ENCODE measurements around the gene SASH1.

The SASH1 gene

GRCh38 chr6:148593813-148594170 is 251.2 kb downstream of the SASH1 start (continued):
- no peak for TF ChIP-seq ZNF629 (tag by site-specific recombination; IDR thresholded peaks at IDR 0.05)
- no peak for TF ChIP-seq ZNF10 (tag by site-specific recombination; IDR thresholded peaks at IDR 0.05)
- no peak for TF ChIP-seq KLF10 (tag by site-specific recombination; IDR thresholded peaks at IDR 0.05)
- no peak for TF ChIP-seq ZSCAN5A (tag by site-specific recombination; IDR thresholded peaks at IDR 0.05)
- TF ChIP-seq ZBTB49 (tag by site-specific recombination; IDR thresholded peaks at IDR 0.05; ENCODE audit: low read depth): no peak
- no peak for TF ChIP-seq ZNF776 (tag by site-specific recombination; IDR thresholded peaks at IDR 0.05; ENCODE audit: borderline replicate concordance)
- no peak for TF ChIP-seq ZNF155 (tag by site-specific recombination; IDR thresholded peaks at IDR 0.05)
- no peak for TF ChIP-seq HIC1 (tag by site-specific recombination; IDR thresholded peaks at IDR 0.05)
- no peak for TF ChIP-seq ZBTB26 (tag by site-specific recombination; optimal IDR thresholded peaks at IDR 0.05)
- no peak for TF ChIP-seq ZNF121 (tag by site-specific recombination; IDR thresholded peaks at IDR 0.05)
- no peak for TF ChIP-seq ZNF404 (tag by site-specific recombination; IDR thresholded peaks at IDR 0.05)
- TF ChIP-seq GFI1B (tag by site-specific recombination; IDR thresholded peaks at IDR 0.05): no peak

GRCh38 chr6:148595550-148595949 is 252.9 kb downstream of the SASH1 start:
- ChIA-PET POLR2A (no interaction called here), CTCF (interaction anchor here (0.5 to 1.0 kb wide), 2 partner anchors 16 to 49 kb away, joined by 3 to 5 read pairs; no protein-coding TSS in a partner anchor)
- Histone ChIP-seq H3K4me1 (ENCODE audit: control insufficient read depth, insufficient read depth, low read length) (no peaks in the 10 kb centered on the region), H3K36me3 (ENCODE audit: control insufficient read depth in 2 of 2, insufficient read depth in 1 of 2, low read length in 2 of 2) (no peaks in the 10 kb centered on the region), H3K9me3 (ENCODE audit: control insufficient read depth, insufficient read depth, low read depth, low read length) (no peaks in the 10 kb centered on the region), H3K4me3 (ENCODE audit: low read depth, low read length) (no peak overlapping the region), H3K27ac (ENCODE audit: extremely low read depth, low read depth, low read length) (no peak overlapping the region)
- TF ChIP-seq ZNF558 (tag by site-specific recombination; IDR thresholded peaks at IDR 0.05) (no peak), ZNF658 (tag by site-specific recombination; IDR thresholded peaks at IDR 0.05) (no peak), FEZF1 (tag by site-specific recombination; IDR thresholded peaks at IDR 0.05) (no peak), MZF1 (tag by site-specific recombination; IDR thresholded peaks at IDR 0.05; ENCODE audit: borderline replicate concordance) (no peak), ZNF549 (tag by site-specific recombination; IDR thresholded peaks at IDR 0.05) (no peak), KLF16 (tag by site-specific recombination; IDR thresholded peaks at IDR 0.05) (no peak), ZNF416 (tag by site-specific recombination; IDR thresholded peaks at IDR 0.05) (no peak), ZNF114 (tag by site-specific recombination; IDR thresholded peaks at IDR 0.05) (no peak), ZNF521 (tag by site-specific recombination; IDR thresholded peaks at IDR 0.05) (no peak), ZNF10 (tag by site-specific recombination; IDR thresholded peaks at IDR 0.05) (no peak), ZSCAN23 (tag by site-specific recombination; IDR thresholded peaks at IDR 0.05) (no peak), ZNF423 (tag by site-specific recombination; IDR thresholded peaks at IDR 0.05) (no peak), ZNF362 (tag by site-specific recombination; IDR thresholded peaks at IDR 0.05) (no peak), ZNF664 (tag by site-specific recombination; IDR thresholded peaks at IDR 0.05) (no peak), ZNF214 (tag by site-specific recombination; IDR thresholded peaks at IDR 0.05; ENCODE audit: borderline replicate concordance) (no peak)

All from HEK293 (cell line).